Keratinocyte (primary cell): ENCODE data around the gene ZSCAN21. TPM values are rescaled to one million over a fixed set of nuclear protein-coding genes. Genes with fewer than 3 reads are reported as not detected.

Source experiments
- DNase-seq: peaks from one replicate; pipeline ENCODE4 v3.0.0-alpha.2; 2011; ENCODE audit warnings: low read depth, missing footprints, low spot score
- FAIRE-seq: peaks from 2 replicates; lab custom pipeline; 2011; peaks lifted over from hg19 to GRCh38; lab: Jason Lieb, UNC
- H2AFZ ChIP-seq: 2 replicates; pipeline ENCODE4 v1.6.0; 2012; ENCODE audit warnings: low read length, control low read depth, inconsistent platforms; ENCODE audit not compliant: control insufficient read depth
- H3K27ac ChIP-seq: 2 replicates; pipeline ENCODE4 v1.5.1; 2011; ENCODE audit warnings: low read length; ENCODE audit not compliant: control insufficient read depth, insufficient read depth
- H3K27me3 ChIP-seq: 3 replicates; pipeline ENCODE4 v1.6.0; 2011; ENCODE audit warnings: low read length; ENCODE audit not compliant: control insufficient read depth, insufficient read depth; ENCODE audit errors: extremely low read depth
- H3K36me3 ChIP-seq, 2 experiments: 2 replicates in 1 of 2; 3 replicates in 1 of 2; pipeline ENCODE4 v1.5.1; 2011; ENCODE audit warnings: low read length in 2 of 2, mild to moderate bottlenecking in 1 of 2; ENCODE audit not compliant: control insufficient read depth in 2 of 2, insufficient read depth in 2 of 2; ENCODE audit errors: extremely low read depth in 1 of 2
- H3K4me1 ChIP-seq: 3 replicates; pipeline ENCODE4 v1.5.1; 2011; ENCODE audit warnings: low read length; ENCODE audit not compliant: control insufficient read depth, insufficient read depth; ENCODE audit errors: extremely low read depth
- H3K4me2 ChIP-seq: 3 replicates; pipeline ENCODE4 v1.6.0; 2011; ENCODE audit warnings: low read depth, low read length; ENCODE audit not compliant: control insufficient read depth, insufficient read depth; ENCODE audit errors: extremely low read depth
- H3K4me3 ChIP-seq, 3 experiments: fragments of 200-600 bp in 1 of 3; sonication (generic) in 1 of 3; 2 replicates in 2 of 3; 3 replicates in 1 of 3; pipeline ENCODE4 v1.5.1; 2011 to 2016; ENCODE audit warnings: low read length in 3 of 3, mild to moderate bottlenecking in 3 of 3, control low read depth in 2 of 3, inconsistent platforms in 1 of 3, low read depth in 1 of 3, mixed read lengths in 1 of 3, mixed run types in 1 of 3, moderate library complexity in 1 of 3; ENCODE audit not compliant: control insufficient read depth in 2 of 3, insufficient read depth in 2 of 3; ENCODE audit errors: extremely low read depth in 1 of 3
- H3K79me2 ChIP-seq: 2 replicates; pipeline ENCODE4 v1.6.0; 2012; ENCODE audit warnings: low read length; ENCODE audit not compliant: control insufficient read depth, insufficient read depth
- H3K9ac ChIP-seq: 3 replicates; pipeline ENCODE4 v1.6.0; 2011; ENCODE audit warnings: low read length; ENCODE audit not compliant: control insufficient read depth, insufficient read depth; ENCODE audit errors: extremely low read depth
- H3K9me1 ChIP-seq: 3 replicates; pipeline ENCODE4 v1.6.0; 2011; ENCODE audit warnings: low read length; ENCODE audit not compliant: control insufficient read depth, insufficient read depth; ENCODE audit errors: extremely low read depth
- H3K9me3 ChIP-seq: 2 replicates; pipeline ENCODE4 v1.5.1; 2012; ENCODE audit warnings: low read depth, low read length; ENCODE audit not compliant: control insufficient read depth
- H4K20me1 ChIP-seq: 3 replicates; pipeline ENCODE4 v1.6.0; 2011; ENCODE audit warnings: low read length; ENCODE audit not compliant: control insufficient read depth, insufficient read depth; ENCODE audit errors: extremely low read depth
- EZH2 ChIP-seq: IDR thresholded peaks from one replicate; pipeline ENCODE4 v1.6.1; 2012; ENCODE audit warnings: inconsistent platforms, mild to moderate bottlenecking, low read length, moderate library complexity
- dilution Hi-C: fragments of 300-500 bp; cut with MboI; formaldehyde crosslinking; loops from one replicate; pipeline ENCODE4 v1.7.0; 2020; ENCODE audit warnings: low sequenced_read_pairs; ENCODE audit not compliant: extremely low pct_ligation_motif_present
- polyA plus RNA-seq, 5 experiments: library from polyadenylated mRNA; depleted of rRNA in 3 of 5; stranded (reverse) in 3 of 5; stranded (forward) in 1 of 5; unstranded in 1 of 5; fragments of >200 nt; gene quantifications; 1 replicate in 1 of 5; 2 replicates in 3 of 5; 3 replicates in 1 of 5; pipeline versions ENCODE4 v1.2.1 to v1.2.3, GENCODE V29; 2011 to 2012; ENCODE audit warnings: missing spikeins in 2 of 5, low read depth in 1 of 5, low replicate concordance in 1 of 5
- TF ChIP-seq, protein P1 (sequence below), 3 experiments: IDR thresholded peaks in 1 of 3; conservative IDR thresholded peaks in 1 of 3; optimal IDR thresholded peaks in 1 of 3; 2 replicates in 2 of 3; 3 replicates in 1 of 3; pipeline versions ENCODE3 to v1.5.1; 2011; ENCODE audit warnings: low read length in 3 of 3, mild to moderate bottlenecking in 3 of 3, moderate library complexity in 2 of 3, control low read depth in 1 of 3, inconsistent platforms in 1 of 3; ENCODE audit not compliant: insufficient read depth in 2 of 3; ENCODE audit errors: extremely low read depth in 1 of 3

Gene ZSCAN21
- polyA plus RNA-seq, 1 donor (not counting 4 experiments of a cell fraction or from before 2014, with no cell fraction given): 12.6 TPM

GRCh38 chr7:100016215-100016901, 33.2 kb upstream of the ZSCAN21 start:
- Histone ChIP-seq H3K79me2 (peaks cover 56% of the 10 kb centered on the region), H3K4me1 (peaks cover 32% of the 10 kb centered on the region), H3K27me3 (no peaks in the 10 kb centered on the region), H3K36me3 (peaks cover 6 to 7% of the 10 kb centered on the region in 2 experiments), H3K4me2 (peak overlapping the region; percentile 82), H4K20me1 (no peaks in the 10 kb centered on the region), H3K9ac (peak overlapping the region; percentile 97), H2AFZ (no peak overlapping the region), H3K9me3 (no peaks in the 10 kb centered on the region), H3K9me1 (no peaks in the 10 kb centered on the region), H3K4me3 (peak overlapping the region; percentile 87 to 100 (median 97)), H3K27ac (peak overlapping the region; percentile 91)
- dilution Hi-C loops: no loop called here
- DNase-seq (no peak), FAIRE-seq (peak; percentile 13)
- TF ChIP-seq EZH2: no peak
- TF ChIP-seq, protein P1, sequence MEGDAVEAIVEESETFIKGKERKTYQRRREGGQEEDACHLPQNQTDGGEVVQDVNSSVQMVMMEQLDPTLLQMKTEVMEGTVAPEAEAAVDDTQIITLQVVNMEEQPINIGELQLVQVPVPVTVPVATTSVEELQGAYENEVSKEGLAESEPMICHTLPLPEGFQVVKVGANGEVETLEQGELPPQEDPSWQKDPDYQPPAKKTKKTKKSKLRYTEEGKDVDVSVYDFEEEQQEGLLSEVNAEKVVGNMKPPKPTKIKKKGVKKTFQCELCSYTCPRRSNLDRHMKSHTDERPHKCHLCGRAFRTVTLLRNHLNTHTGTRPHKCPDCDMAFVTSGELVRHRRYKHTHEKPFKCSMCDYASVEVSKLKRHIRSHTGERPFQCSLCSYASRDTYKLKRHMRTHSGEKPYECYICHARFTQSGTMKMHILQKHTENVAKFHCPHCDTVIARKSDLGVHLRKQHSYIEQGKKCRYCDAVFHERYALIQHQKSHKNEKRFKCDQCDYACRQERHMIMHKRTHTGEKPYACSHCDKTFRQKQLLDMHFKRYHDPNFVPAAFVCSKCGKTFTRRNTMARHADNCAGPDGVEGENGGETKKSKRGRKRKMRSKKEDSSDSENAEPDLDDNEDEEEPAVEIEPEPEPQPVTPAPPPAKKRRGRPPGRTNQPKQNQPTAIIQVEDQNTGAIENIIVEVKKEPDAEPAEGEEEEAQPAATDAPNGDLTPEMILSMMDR (optimal IDR thresholded peaks at IDR 0.05 in 1 of 3, IDR thresholded peaks at IDR 0.05 in 1 of 3, conservative IDR thresholded peaks at IDR 0.05 in 1 of 3; ENCODE audit: extremely low read depth in 1 of 3, insufficient read depth in 2 of 3, low read length in 3 of 3): no peak

DNA sequence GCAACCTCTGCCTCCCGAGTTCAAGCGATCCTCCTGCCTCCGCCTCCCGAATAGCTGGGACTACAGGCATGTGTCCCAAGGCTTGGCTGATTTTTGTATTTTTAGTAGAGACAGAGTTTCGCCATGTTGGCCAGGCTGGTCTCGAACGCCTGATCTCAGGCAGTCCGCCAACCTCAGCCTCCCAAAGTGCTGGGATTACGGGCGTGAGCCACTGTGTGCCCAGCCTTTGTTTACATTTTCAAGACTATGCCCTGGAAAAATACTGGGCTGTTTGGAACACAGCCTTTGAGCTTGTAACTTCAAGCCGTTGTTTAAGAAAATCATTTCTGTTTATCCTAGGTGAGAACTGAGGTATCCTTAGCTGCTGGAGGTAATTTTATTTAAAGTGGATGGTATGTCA, 32.3 kb upstream of the ZSCAN21 start:
- FAIRE-seq (no peak), DNase-seq (no peak)
- no peak overlapping the region for H3K4me3 ChIP-seq
- H3K4me2 ChIP-seq: peak overlapping the region; percentile 82
- H3K27ac ChIP-seq: no peak overlapping the region
- no peaks in the 10 kb centered on the region for H3K9me1 ChIP-seq
- H3K9ac ChIP-seq: no peak overlapping the region
- peaks cover 34% of the 10 kb centered on the region for H3K4me1 ChIP-seq
- no peaks in the 10 kb centered on the region for H3K9me3 ChIP-seq
- no peaks in the 10 kb centered on the region for H3K27me3 ChIP-seq
- no peak for TF ChIP-seq EZH2
- TF ChIP-seq, protein P1 (optimal IDR thresholded peaks at IDR 0.05 in 1 of 3, IDR thresholded peaks at IDR 0.05 in 1 of 3, conservative IDR thresholded peaks at IDR 0.05 in 1 of 3; ENCODE audit: extremely low read depth in 1 of 3, insufficient read depth in 2 of 3, low read length in 3 of 3): no peak
- peaks cover 62% of the 10 kb centered on the region for H3K79me2 ChIP-seq
- dilution Hi-C loops: no loop called here
- H3K36me3 ChIP-seq: peaks cover 6 to 7% of the 10 kb centered on the region in 2 experiments
- H2AFZ ChIP-seq: no peak overlapping the region
- H4K20me1 ChIP-seq: no peaks in the 10 kb centered on the region
